Upper lobe of left lung (tissue), 6 donors: ENCODE measurements around the gene GNG7. TPM values are rescaled to one million over a fixed set of nuclear protein-coding genes. Genes with fewer than 3 reads are reported as not detected.
"Not testable (repeated sequence)": the region's sequence is repeated elsewhere in the genome, so short reads cannot be mapped to it uniquely, and the experiment has no call there.

Experiments used
- ATAC-seq, 2 donors: fragments of 200-7000 bp; cut with Tn5 transposase; one replicate each; pipeline ENCODE4 v1.9.1; 2022; ENCODE audit warnings: mild to moderate bottlenecking in 2 of 2, moderate library complexity in 2 of 2; ENCODE audit not compliant: low FRiP score in 2 of 2
- DNase-seq, 2 donors: peaks; one replicate each; pipeline ENCODE4 v3.0.0-alpha.2; 2019 to 2020
- H3K27ac ChIP-seq, 4 donors: fragments of 200-600 bp; sonication (generic); one replicate each; pipeline ENCODE4 v1.5.1; 2016 to 2019
- H3K27me3 ChIP-seq, 4 donors: fragments of 200-600 bp; sonication (generic); one replicate each; pipeline ENCODE4 v1.5.1; 2017 to 2019
- H3K36me3 ChIP-seq, 4 donors: fragments of 200-600 bp; sonication (generic); one replicate each; pipeline ENCODE4 v1.5.1; 2016 to 2019
- H3K4me1 ChIP-seq, 4 donors: fragments of 200-600 bp; sonication (generic); one replicate each; pipeline ENCODE4 v1.5.1; 2018 to 2019
- H3K4me3 ChIP-seq, 4 donors: fragments of 200-600 bp; sonication (generic); one replicate each; pipeline ENCODE4 v1.5.1; 2017 to 2019; ENCODE audit warnings: mild to moderate bottlenecking in 2 of 4, moderate library complexity in 1 of 4
- H3K9me3 ChIP-seq, 4 donors: fragments of 200-600 bp; sonication (generic); one replicate each; pipeline ENCODE4 v1.5.1; 2018 to 2019
- EP300 ChIP-seq, 4 donors: sonication (generic); formaldehyde crosslinking; IDR thresholded peaks; one replicate each; pipeline ENCODE4 v1.5.1; 2017; ENCODE audit warnings: antibody characterized with exemption in 4 of 4, control low read depth in 2 of 4
- POLR2A ChIP-seq, 4 donors: fragments of 450-650 bp; IDR thresholded peaks; one replicate each; pipeline ENCODE4 v1.5.1; 2016 to 2017; ENCODE audit warnings: antibody characterized with exemption in 4 of 4, mild to moderate bottlenecking in 2 of 4
- POLR2AphosphoS5 ChIP-seq, 2 donors: sonication (generic); formaldehyde crosslinking; IDR thresholded peaks; one replicate each; pipeline ENCODE4 v1.5.1; 2017; ENCODE audit warnings: antibody characterized with exemption in 2 of 2
- WGBS, 2 donors: methylation state at CpG; one replicate each; pipeline ENCODE4 v1.1.5; 2017 to 2018; 5-methylcytosine and 5-hydroxymethylcytosine counted together
- total RNA-seq, 6 donors: library from RNA; depleted of rRNA in 4 of 6; stranded (reverse); fragments of >200 nt in 4 of 6; gene quantifications; one replicate each; pipeline versions ENCODE4 v1.1.0 to v1.2.1, GENCODE V29; 2016 to 2021
- TF ChIP-seq, protein P1 (sequence below), 6 experiments: fragments of 450-650 bp in 4 of 6; fragments of 200-600 bp in 2 of 6; sonication (generic) in 2 of 6; IDR thresholded peaks; one replicate each; pipeline ENCODE4 v1.5.1; 2016 to 2019; ENCODE audit warnings: antibody characterized with exemption in 6 of 6
- donor health status: DM: no; HTN: no; CAD: no; lungs with moderate emphysema.
- donor health status: DM: no; HTN: yes; CAD: no; lungs with severe emphysema.

Gene GNG7
- total RNA-seq, 6 donors from 2014 or later = 3.5 to 7.7 (median 7.1) TPM

- Histone ChIP-seq H3K27me3 (no peaks in the 10 kb centered on the region), H3K4me3 (peak overlapping the region; percentile 48 to 98 (median 72)), H3K36me3 (peaks cover 0 to 19% (median 11%) of the 10 kb centered on the region in 4 donors), H3K9me3 (no peaks in the 10 kb centered on the region), H3K27ac (peak overlapping the region; percentile 90 to 95 (median 92)), H3K4me1 (peaks cover 9 to 32% (median 27%) of the 10 kb centered on the region in 4 donors)
- 10 to 20% methylated on average over 21 to 41 of the region's 60 CpGs for WGBS, 2 donors
- TF ChIP-seq, protein P1, sequence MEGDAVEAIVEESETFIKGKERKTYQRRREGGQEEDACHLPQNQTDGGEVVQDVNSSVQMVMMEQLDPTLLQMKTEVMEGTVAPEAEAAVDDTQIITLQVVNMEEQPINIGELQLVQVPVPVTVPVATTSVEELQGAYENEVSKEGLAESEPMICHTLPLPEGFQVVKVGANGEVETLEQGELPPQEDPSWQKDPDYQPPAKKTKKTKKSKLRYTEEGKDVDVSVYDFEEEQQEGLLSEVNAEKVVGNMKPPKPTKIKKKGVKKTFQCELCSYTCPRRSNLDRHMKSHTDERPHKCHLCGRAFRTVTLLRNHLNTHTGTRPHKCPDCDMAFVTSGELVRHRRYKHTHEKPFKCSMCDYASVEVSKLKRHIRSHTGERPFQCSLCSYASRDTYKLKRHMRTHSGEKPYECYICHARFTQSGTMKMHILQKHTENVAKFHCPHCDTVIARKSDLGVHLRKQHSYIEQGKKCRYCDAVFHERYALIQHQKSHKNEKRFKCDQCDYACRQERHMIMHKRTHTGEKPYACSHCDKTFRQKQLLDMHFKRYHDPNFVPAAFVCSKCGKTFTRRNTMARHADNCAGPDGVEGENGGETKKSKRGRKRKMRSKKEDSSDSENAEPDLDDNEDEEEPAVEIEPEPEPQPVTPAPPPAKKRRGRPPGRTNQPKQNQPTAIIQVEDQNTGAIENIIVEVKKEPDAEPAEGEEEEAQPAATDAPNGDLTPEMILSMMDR (IDR thresholded peaks at IDR 0.05) = peak; percentile 93 to 99 (median 99)
- peak in 1 of 4 donors; percentile 17 for TF ChIP-seq POLR2A (IDR thresholded peaks at IDR 0.05)
- peak in 3 of 4 donors; percentile 47 to 79 (median 70) for TF ChIP-seq EP300 (IDR thresholded peaks at IDR 0.05)
- TF ChIP-seq POLR2AphosphoS5 (IDR thresholded peaks at IDR 0.05) = peak; percentile 69 to 81
- peak; percentile 72 to 83 for ATAC-seq
- DNase-seq = peak; percentile 86 to 97
These were observed 228.1 kb downstream of the GNG7 start for GRCh38 chr19:2474232-2475017.

DNA sequence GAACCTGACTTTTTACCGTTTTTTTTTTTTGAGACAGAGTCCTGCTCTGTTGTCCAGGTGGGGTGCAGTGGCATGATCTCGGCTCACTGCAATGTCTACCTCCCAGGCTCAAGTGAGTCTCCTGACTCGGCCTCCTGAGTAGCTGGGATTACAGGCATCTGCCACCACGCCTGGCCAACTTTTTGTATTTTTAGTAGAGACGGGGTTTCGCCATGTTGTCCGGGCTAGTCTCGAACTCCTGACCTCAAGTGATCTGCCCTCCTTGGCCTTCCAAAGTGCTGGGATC is 232.6 kb downstream of the GNG7 start:
- not testable (repeated sequence) for H3K27me3 ChIP-seq, H3K27ac ChIP-seq, DNase-seq, H3K4me1 ChIP-seq, H3K9me3 ChIP-seq, H3K36me3 ChIP-seq, ATAC-seq, H3K4me3 ChIP-seq
- 87 to 88% methylated on average over 8 of the region's 8 CpGs for WGBS, 2 donors

- peak in 1 of 2 donors; percentile 86 for ATAC-seq
- Histone ChIP-seq H3K9me3 (no peaks in the 10 kb centered on the region), H3K4me1 (peaks cover 0 to 4% (median 3%) of the 10 kb centered on the region in 4 donors), H3K27ac (no peak overlapping the region), H3K4me3 (no peak overlapping the region), H3K36me3 (no peaks in the 10 kb centered on the region), H3K27me3 (no peaks in the 10 kb centered on the region)
- WGBS, 2 donors = 47 to 53% methylated on average over 21 to 23 of the region's 23 CpGs
- DNase-seq = peak in 1 of 2 donors; percentile 42
- TF ChIP-seq POLR2A (IDR thresholded peaks at IDR 0.05) = no peak
- no peak for TF ChIP-seq EP300 (IDR thresholded peaks at IDR 0.05)
- no peak for TF ChIP-seq POLR2AphosphoS5 (IDR thresholded peaks at IDR 0.05)
These were observed 233.2 kb downstream of the GNG7 start for GRCh38 chr19:2469102-2469914.

GRCh38 chr19:2468596-2468995 is 233.9 kb downstream of the GNG7 start:
- Histone ChIP-seq H3K4me3 (no peak overlapping the region), H3K36me3 (no peaks in the 10 kb centered on the region), H3K27ac (no peak overlapping the region), H3K4me1 (no peaks in the 10 kb centered on the region), H3K27me3 (no peaks in the 10 kb centered on the region), H3K9me3 (no peaks in the 10 kb centered on the region)
- no peak for TF ChIP-seq POLR2AphosphoS5 (IDR thresholded peaks at IDR 0.05)
- TF ChIP-seq EP300 (IDR thresholded peaks at IDR 0.05) = no peak
- TF ChIP-seq POLR2A (IDR thresholded peaks at IDR 0.05) = no peak
- TF ChIP-seq, protein P1 (IDR thresholded peaks at IDR 0.05) = no peak
- 80 to 81% methylated on average over 12 of the region's 12 CpGs for WGBS, 2 donors
- DNase-seq (no peak), ATAC-seq (no peak)

GRCh38 chr19:2464389-2464788 is 238.1 kb downstream of the GNG7 start:
- Histone ChIP-seq H3K27ac (no peak overlapping the region), H3K36me3 (no peaks in the 10 kb centered on the region), H3K4me1 (peaks cover 8 to 21% (median 15%) of the 10 kb centered on the region in 4 donors), H3K4me3 (no peak overlapping the region), H3K9me3 (no peaks in the 10 kb centered on the region), H3K27me3 (no peaks in the 10 kb centered on the region)
- WGBS, 2 donors = 70 to 76% methylated on average over 5 of the region's 5 CpGs
- ATAC-seq (no peak), DNase-seq (no peak)
- no peak for TF ChIP-seq POLR2AphosphoS5 (IDR thresholded peaks at IDR 0.05)
- no peak for TF ChIP-seq POLR2A (IDR thresholded peaks at IDR 0.05)
- no peak for TF ChIP-seq EP300 (IDR thresholded peaks at IDR 0.05)
- TF ChIP-seq, protein P1 (IDR thresholded peaks at IDR 0.05) = no peak

DNA sequence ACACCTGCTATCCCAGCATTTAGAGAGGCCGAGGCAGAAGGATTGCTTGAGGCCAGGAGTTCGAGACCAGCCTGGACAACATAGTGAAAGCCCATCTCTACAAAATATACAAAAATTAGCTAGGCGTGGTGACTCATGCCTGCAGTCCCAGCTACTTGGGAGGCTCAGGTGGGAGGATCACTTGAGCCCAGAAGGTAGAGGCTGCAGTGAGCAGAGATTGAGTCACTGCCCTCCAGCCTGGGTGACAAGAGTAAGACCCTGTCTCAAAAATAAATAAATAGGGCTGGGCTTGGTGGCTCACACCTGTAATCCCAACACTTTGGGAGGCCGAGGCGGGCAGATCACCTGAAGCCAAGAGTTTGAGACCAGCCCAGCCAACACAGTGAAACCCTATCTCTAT is 238.8 kb downstream of the GNG7 start:
- Histone ChIP-seq H3K27ac (peak overlapping the region in 1 of 4 donors; percentile 68), H3K4me1 (peaks cover 8 to 21% (median 15%) of the 10 kb centered on the region in 4 donors)
- not testable (repeated sequence) for H3K27me3 ChIP-seq, ATAC-seq, DNase-seq, H3K4me3 ChIP-seq, H3K9me3 ChIP-seq, H3K36me3 ChIP-seq
- 95 to 98% methylated on average over 5 of the region's 5 CpGs for WGBS, 2 donors
